ENCODE data around the gene SMOC2.

DNA sequence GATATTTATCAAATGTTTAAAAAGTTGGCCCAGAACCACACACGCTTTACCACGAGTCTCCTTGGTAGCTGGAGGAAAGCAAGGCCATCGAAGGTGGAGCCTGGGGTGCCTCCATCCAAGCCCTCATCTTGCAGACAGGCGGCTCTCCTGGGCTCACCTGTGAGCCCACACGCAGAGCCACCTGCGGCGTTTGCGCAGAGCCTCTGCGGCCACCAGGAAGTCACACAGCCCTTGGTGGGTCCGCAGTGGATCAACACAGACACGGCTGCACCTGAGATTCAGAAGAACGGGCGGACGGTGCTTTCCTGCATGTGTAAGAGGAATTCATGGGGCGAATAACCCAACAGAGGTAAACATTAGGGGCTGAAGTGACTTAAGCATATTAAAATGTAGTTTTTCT is 24.5 kb upstream of the SMOC2 start:
- no peak for TF ChIP-seq CTCF (IDR thresholded peaks at IDR 0.05)
- no peak for TF ChIP-seq EZH2phosphoT487 (IDR thresholded peaks at IDR 0.05; ENCODE audit: borderline replicate concordance, low read depth)
